Left ventricle myocardium inferior (tissue), 1 donor: ENCODE results near the gene FOXO3. TPM values are rescaled to one million over a fixed set of nuclear protein-coding genes. Genes with fewer than 3 reads are reported as not detected.

Experiments used
- DNase-seq: peaks from one replicate; pipeline ENCODE4 v3.0.0-alpha.2; 2020
- H3K27ac ChIP-seq: fragments of 200-600 bp; replicated peaks from 2 replicates; pipeline ENCODE4 v1.8.0; 2021
- H3K27me3 ChIP-seq: fragments of 200-600 bp; 2 replicates; pipeline ENCODE4 v1.8.0; 2021; ENCODE audit warnings: low read depth
- H3K36me3 ChIP-seq: fragments of 200-600 bp; 2 replicates; pipeline ENCODE4 v1.8.0; 2021
- H3K4me1 ChIP-seq: fragments of 200-600 bp; 2 replicates; pipeline ENCODE4 v1.8.0; 2021
- H3K4me3 ChIP-seq: fragments of 200-600 bp; 2 replicates; pipeline ENCODE4 v1.8.0; 2021; ENCODE audit warnings: mild to moderate bottlenecking, moderate library complexity
- H3K9me3 ChIP-seq: fragments of 200-600 bp; replicated peaks from 2 replicates; pipeline ENCODE4 v1.8.0; 2021
- CTCF ChIP-seq: fragments of 200-600 bp; IDR thresholded peaks from 2 replicates; pipeline ENCODE4 v1.8.0; 2021; ENCODE audit warnings: antibody characterized with exemption, mild to moderate bottlenecking, borderline replicate concordance
- intact Hi-C: fragments of 100-400 bp; cut with micrococcal nuclease; formaldehyde crosslinking; loops from one replicate; pipeline ENCODE4 v1.11.0; 2022
- total RNA-seq: library from RNA; stranded (reverse); fragmentation: NEBNext Ultra II Directional; extraction: Animal tissue kit (Norgen Biotek cat#: 25700); gene quantifications from one replicate; pipeline ENCODE4 v1.2.1, GENCODE V29; 2021
- donor health status: DM: no; HTN: yes; CAD: no; lungs with severe emphysema.

FOXO3 gene
- total RNA-seq, 1 donor from 2014 or later: 34.8 TPM

GRCh38 chr6:108612852-108613251, 52.1 kb downstream of the FOXO3 start:
- no peak for DNase-seq
- intact Hi-C loops: no loop called here

DNA sequence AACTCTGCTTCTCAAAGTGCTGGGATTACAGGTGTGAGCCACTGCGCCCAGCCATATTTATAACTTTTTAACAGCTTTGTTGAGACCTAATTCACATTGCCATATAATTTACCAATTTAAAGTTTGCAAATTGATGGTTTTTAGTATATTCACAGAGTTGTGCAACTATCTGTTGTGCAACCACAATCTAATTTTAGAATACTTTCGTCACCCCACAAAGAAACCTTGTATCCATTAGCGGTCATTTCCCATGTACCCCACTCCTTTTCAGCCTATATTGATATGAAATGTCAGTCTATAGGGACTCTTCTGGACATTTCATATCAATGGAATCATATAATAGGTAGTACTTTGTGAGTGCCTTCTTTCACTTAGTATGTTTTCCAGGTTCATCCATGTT, 55.8 kb downstream of the FOXO3 start:
- Histone ChIP-seq H3K9me3 (peaks cover 11% of the 10 kb centered on the region), H3K4me1 (peaks cover 91% of the 10 kb centered on the region), H3K27me3 (no peaks in the 10 kb centered on the region), H3K4me3 (no peak overlapping the region), H3K36me3 (peaks cover 7% of the 10 kb centered on the region), H3K27ac (peak overlapping the region; percentile 25)
- intact Hi-C loops: no loop called here
- no peak for TF ChIP-seq CTCF
- no peak for DNase-seq

More at GRCh38 chr6:108612852-108613251, 52.1 kb downstream of the FOXO3 start:
- Histone ChIP-seq H3K4me1 (peaks cover 91% of the 10 kb centered on the region), H3K27ac (no peak overlapping the region), H3K9me3 (peaks cover 11% of the 10 kb centered on the region), H3K36me3 (peaks cover 7% of the 10 kb centered on the region), H3K4me3 (no peak overlapping the region), H3K27me3 (no peaks in the 10 kb centered on the region)
- no peak for TF ChIP-seq CTCF

- peaks cover 7% of the 10 kb centered on the region for H3K36me3 ChIP-seq
- peak overlapping the region; percentile 25 for H3K27ac ChIP-seq
- intact Hi-C loops: no loop called here
- H3K4me1 ChIP-seq: peaks cover 91% of the 10 kb centered on the region
- no peak for DNase-seq
- no peak overlapping the region for H3K4me3 ChIP-seq
- TF ChIP-seq CTCF: no peak
- no peaks in the 10 kb centered on the region for H3K27me3 ChIP-seq
- peaks cover 11% of the 10 kb centered on the region for H3K9me3 ChIP-seq
These were observed 56.3 kb downstream of the FOXO3 start for GRCh38 chr6:108616973-108617372.

DNA sequence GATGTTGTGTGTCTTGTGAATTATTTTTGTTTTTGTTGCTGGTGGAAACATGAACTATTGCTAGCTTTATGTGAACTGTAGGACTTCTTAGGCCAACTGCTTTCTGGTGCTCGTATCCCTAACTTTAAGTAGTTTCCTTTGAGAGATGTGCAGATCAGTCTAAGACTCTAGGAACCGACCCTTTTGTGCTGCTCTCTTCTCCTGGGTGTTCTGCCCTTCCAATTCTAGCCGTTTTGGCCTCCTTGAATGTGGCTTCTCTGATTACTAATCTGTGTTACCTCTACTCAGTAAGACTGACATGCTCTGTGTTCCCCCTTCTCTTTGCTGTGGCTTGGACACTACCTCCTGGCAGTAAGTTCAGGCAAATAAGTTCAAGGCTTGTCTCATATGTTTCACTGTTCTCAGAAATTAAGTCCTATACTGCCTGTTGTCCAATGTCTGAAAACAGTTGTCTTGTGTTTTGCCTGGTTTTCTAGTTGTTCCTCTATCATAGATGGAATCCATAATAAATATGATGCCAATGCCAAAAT, 58.0 kb downstream of the FOXO3 start:
- no peak for TF ChIP-seq CTCF
- Histone ChIP-seq H3K27ac (peak overlapping the region; percentile 61), H3K4me3 (no peak overlapping the region), H3K9me3 (no peaks in the 10 kb centered on the region), H3K36me3 (no peaks in the 10 kb centered on the region), H3K4me1 (peaks cover 100% of the 10 kb centered on the region), H3K27me3 (no peaks in the 10 kb centered on the region)
- DNase-seq: no peak
- intact Hi-C loops: no loop called here

DNA sequence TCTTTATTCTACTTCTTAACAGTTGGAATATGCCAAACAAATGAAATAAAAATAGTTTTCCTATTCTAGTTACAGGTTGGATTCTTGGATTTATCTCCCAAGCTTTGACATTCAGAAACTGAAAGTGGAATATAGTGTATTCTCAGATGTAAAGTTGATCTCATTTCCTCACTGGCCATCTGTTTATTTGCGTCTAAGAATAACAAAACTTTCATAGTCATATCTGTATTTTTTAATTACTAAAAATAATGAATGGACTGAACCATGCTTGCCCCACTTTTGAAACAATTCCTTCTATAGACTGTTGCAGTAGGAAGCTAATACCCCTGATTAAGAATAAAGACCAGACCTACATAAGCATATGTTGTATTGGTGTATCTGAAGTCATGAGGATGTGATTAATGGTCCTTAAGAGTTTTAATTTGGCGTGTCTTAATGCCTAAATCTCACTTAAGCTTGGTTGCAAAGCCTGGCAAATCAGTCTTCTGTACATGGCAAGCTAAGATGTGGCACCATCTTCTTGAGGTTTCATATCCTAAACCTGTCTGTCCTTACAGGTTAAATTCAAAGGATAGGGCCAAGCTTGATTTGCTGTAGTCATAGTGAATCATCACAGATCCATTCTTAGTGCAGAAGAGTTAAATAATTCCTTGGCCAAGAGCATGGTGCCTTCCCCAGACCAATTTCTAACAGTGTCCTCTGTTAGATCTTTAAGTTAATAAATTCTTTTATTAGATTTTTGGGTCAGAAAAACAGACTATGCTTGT, 58.9 kb downstream of the FOXO3 start:
- Histone ChIP-seq H3K36me3 (no peaks in the 10 kb centered on the region), H3K9me3 (no peaks in the 10 kb centered on the region), H3K27me3 (no peaks in the 10 kb centered on the region), H3K4me3 (no peak overlapping the region), H3K27ac (peak overlapping the region; percentile 61), H3K4me1 (peaks cover 100% of the 10 kb centered on the region)
- TF ChIP-seq CTCF: no peak
- no peak for DNase-seq
- intact Hi-C loops: no loop called here
